HG03469 (cell line): Measurements from ENCODE around the gene GRIN3A.
"Not testable (repeated sequence)": the region's sequence is repeated elsewhere in the genome, so short reads cannot be mapped to it uniquely, and the experiment has no call there.

Source experiments
- ATAC-seq: cut with Tn5 transposase; IDR thresholded peaks from one replicate; pipeline ENCODE4 v1.9.1; 2021; ENCODE audit warnings: mild to moderate bottlenecking, moderate library complexity, moderate number of reproducible peaks; ENCODE audit not compliant: unreplicated experiment

The GRIN3A gene

GRCh38 chr9:101738566-101739183, at the start of gene GRIN3A:
Gene GRIN3A, minus strand, starts transcription at chr9:101738647. Its CDS starts 668 bp downstream, at chr9:101737979.
- no peak for ATAC-seq

GRCh38 chr9:101787891-101788290, 49.4 kb upstream of the GRIN3A start:
- ATAC-seq = no peak

DNA sequence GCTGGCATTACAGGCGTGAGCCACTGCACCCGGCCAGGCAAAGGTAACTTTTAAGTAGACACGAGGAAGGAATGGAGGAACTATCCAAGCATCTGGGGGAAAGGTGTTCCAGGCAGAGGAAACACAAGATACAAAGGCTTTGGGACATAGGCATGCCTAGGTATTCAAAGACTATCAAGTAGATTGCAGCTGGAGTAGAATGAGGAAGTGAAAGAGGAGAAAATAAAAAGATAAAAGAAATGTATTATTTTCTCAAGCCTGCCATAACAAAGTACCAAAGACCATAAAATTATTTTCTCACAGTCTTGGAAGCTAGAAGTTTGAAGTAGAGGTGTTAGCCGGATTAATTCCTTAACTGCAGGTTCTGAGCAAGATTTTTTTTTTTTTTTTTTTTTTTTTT, 39.9 kb upstream of the GRIN3A start:
- ATAC-seq = no peak

GRCh38 chr9:101764472-101764871, 26.0 kb upstream of the GRIN3A start:
- no peak for ATAC-seq

DNA sequence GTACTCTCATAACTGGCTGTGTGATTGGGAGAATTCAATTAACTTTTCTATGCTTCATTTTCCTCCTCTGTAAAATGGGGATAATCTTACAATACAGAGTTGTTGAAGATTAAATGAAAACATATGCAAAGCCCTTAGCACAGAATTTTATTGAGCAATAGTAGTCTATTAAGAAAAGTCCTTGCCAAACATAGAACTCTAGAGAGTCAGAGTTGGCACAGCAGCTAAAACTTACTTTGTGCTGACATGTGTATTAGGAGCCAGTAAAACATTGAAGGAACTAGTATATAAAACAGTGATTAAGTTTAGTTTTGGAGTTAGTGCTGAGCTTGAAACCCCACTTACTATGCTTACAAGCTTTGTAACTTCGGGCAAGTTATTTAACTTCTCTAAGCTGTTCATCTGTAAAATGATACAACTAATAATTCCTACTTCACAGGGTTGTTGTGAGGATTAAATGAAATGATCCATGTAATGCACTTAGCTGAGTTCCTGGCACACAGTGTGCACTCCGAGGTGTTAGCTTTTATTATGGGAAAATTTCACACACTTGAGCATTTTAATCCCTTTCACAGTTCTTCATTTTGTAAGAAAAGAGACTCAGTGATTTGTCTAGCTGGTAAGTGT, 20.0 kb upstream of the GRIN3A start:
- ATAC-seq = no peak

DNA sequence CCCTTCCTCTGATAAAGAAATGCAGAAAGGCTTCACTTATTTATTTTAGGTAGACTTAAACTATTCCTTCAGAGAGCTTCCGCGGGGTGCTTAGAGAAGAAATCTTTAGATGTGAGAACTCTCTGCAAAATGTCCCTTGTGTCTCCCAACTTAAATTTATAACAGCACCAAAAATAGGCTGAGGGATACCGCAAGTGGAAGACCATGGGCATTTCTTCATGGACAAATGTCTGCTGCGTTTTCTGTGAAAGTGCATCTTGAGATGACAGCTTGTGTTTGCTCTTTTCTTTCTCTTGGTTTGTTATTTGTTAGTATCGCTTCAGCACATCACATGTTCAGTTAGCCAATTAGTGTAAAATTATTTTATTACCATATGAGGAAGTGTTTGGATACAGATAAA, 15.3 kb upstream of the GRIN3A start:
- ATAC-seq = no peak

GRCh38 chr9:101751895-101752294, 13.4 kb upstream of the GRIN3A start:
- ATAC-seq = no peak

- ATAC-seq = no peak
These were observed 864 bp upstream of the GRIN3A start for GRCh38 chr9:101739311-101739710.

- ATAC-seq = no peak
These were observed 512 bp downstream of the GRIN3A start for GRCh38 chr9:101737705-101738565.

DNA sequence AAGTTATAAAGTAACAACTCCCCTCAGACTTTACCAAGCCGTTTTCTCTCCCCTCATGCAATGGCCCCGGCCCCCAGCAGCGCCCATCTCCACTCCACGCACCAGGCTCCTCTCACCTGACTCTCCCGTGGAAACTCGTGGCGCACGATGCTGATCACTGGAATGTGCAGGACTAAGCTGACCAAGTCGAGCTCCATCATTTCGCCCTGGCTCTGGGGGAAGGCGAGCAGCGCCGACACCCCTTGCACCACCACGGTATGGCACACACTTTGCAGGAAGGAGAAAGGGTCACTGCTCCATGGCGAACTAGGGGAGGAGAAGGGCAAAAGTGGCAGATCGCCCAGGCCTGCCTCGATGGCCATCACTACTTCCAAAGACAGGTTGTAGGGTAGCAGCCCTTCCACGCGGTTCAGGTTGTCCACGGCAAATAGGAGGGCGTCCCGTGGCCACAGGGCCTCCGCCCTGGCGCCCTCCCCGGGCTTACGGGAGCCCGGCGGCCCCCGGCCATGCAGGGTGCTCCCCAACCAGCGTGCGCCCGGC, 1.2 kb downstream of the GRIN3A start:
- ATAC-seq = no peak

DNA sequence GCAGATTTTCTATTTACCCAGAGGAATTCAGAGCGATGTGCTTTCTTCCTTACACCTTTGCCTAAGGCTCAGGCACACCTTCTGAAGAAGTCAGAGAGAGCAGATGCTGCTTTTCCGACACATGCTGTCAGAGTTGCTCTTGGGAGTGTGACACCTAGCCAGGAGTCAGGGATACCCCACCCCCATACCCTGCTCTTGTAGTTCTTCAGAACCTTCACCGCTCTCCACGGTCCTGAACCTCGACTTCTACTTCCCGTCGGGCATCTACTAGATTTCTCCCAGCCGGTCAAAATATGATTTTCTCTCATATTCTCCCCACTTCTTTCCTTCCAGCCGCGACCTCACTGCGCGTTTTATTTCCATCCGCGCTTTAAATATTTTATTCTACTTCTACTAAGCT, 1.7 kb downstream of the GRIN3A start:
- ATAC-seq = no peak

- no peak for ATAC-seq
These were observed 7.0 kb downstream of the GRIN3A start for GRCh38 chr9:101731429-101731828.

DNA sequence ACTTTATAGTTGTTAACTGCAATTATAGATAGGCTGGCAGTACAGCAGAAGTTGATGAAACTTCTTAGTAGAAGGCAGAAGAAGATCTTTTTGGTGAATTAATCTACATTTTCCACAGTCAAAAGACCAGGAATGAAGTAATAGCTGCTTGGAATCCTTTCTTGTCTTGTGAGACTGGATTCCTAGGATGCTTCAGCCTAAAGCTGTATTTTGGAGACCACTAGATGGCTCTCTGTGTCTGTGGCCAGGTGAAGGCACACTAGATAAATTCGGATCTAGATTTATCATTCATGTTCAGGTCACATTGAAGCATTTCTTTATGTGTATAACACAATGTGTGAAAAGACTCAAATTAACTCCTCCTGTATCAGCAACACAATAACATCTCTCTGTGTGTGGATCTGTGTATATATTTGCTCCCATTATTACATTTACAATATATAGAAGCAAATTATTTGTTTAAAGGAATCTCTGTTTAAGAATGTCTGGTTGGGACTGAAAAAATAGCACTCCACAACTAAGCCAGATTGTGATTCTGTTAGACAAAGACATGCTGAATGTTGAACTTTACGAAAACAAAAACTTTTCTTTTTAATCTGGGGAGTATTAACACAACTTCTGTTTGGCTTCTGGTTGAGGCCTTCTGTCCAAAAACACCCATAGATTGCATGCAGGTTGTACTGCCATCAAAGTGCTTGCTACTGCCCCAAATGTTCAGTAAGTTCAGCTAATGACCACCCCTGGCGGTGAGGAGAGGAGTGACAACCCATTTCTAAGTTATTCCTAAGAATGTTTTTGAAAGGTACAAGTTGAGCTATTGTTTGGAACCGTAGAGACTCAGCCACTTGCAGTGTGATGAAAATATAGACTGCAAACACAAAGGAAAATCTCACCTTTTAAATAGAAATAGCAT, 10.6 kb downstream of the GRIN3A start:
- peak; percentile 89 for ATAC-seq

- not testable (repeated sequence) for ATAC-seq
These were observed 14.2 kb downstream of the GRIN3A start for GRCh38 chr9:101724271-101724670.

DNA sequence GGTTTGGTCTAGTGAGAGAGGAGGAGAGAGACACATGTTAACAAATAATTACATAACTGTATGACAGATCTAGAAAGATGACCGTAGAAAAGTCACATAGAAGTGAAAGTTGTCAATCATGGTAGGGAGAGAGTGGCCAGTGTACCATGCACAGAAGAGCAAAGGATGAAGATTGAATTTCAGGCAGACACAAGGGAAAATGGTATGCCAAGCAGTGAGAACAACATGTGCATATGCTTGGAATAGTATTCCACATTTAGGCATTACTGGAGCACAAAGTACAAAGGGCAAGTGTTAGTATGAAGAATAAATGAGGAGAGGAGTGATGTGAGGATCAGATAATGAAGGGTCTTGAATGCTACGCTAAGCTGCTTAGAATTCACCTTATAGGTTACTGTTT, 20.3 kb downstream of the GRIN3A start:
- ATAC-seq = no peak

GRCh38 chr9:101716629-101717028, 21.8 kb downstream of the GRIN3A start:
- ATAC-seq = no peak

DNA sequence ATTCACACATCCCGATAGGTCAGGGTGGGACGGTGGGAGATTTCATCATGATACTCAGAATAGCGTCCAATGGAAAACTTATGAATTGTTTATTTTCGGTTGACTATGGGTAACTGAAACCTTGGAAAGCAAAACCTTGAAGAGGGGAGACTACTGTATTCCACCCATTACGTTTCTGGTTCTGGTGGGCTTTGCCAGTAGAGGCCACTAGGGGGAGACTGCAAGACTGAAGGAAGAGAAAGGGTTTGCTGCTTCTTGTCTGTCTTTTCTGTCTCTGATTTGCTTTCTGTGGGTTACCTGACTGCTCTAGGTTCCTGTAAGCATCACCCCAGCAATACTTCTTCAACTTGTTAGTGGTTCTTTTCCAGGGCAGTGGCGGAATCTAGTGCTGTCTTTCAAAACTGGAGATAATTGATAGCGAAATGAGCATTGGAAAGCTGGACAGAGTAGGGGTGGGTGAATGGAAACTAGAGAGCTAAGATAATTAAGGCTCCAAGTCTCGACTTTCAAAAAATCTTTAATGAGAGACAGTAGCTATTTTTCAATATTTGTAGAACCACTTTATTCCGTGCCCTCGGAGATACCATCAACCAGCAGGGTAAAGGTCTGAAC, 27.0 kb downstream of the GRIN3A start:
- ATAC-seq = no peak

GRCh38 chr9:101708855-101709254, 29.6 kb downstream of the GRIN3A start:
- ATAC-seq = no peak

DNA sequence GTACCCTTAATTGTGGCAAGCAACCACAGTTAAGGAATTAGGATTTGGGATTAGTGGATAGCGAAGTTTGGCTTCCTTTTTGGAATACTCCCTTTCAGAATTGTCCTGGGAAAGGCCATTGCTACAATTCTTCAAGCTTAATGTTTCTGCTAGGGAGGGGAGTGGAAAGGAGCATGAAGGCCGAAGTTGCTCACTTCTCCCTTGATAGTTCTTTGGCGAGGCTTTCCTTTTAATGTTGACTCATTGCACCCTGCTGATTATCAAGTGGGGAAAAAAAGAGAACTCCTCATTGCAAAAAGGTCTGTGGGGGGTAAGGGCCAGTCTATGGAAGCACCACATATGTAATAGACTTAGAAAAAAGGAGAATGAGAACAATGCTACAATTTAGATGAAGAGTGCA, 30.7 kb downstream of the GRIN3A start:
- ATAC-seq = no peak

GRCh38 chr9:101706997-101707396, 31.4 kb downstream of the GRIN3A start:
- no peak for ATAC-seq
